Stimulated activated CD4-positive, alpha-beta T cell treated with anti-CD3 and anti-CD28 coated beads, Interleukin-2, amount 100 ng/mL, for 4 hours (primary cell): Measurements from ENCODE around the gene TBX6.
"Not testable (repeated sequence)": the region's sequence is repeated elsewhere in the genome, so short reads cannot be mapped to it uniquely, and the experiment has no call there.

Experiments
- DNase-seq: peaks from one replicate; pipeline ENCODE4 v3.0.0-alpha.2; 2020; ENCODE audit warnings: low read depth

The TBX6 gene

GRCh38 chr16:30065943-30066760 lies 25.6 kb downstream of the TBX6 start:
- no peak for DNase-seq

- DNase-seq, result peak; percentile 94
Observed at GRCh38 chr16:30065102-30065942, 26.4 kb downstream of the TBX6 start, which contains the start of gene ALDOA. ALDOA (plus strand) TSS chr16:30065760; CDS start chr16:30066898, 1,138 bp downstream.

- no peak for DNase-seq
Observed at GRCh38 chr16:30064729-30065101, 27.0 kb downstream of the TBX6 start.

- DNase-seq, result peak; percentile 60
Observed at GRCh38 chr16:30063893-30064728, 27.6 kb downstream of the TBX6 start.

- DNase-seq, result no peak
Observed at GRCh38 chr16:30063278-30063892, 28.3 kb downstream of the TBX6 start.

GRCh38 chr16:30060836-30061554 lies 30.7 kb downstream of the TBX6 start:
- no peak for DNase-seq

- no peak for DNase-seq
Observed at GRCh38 chr16:30060346-30060745, 31.4 kb downstream of the TBX6 start.

- no peak for DNase-seq
Observed at GRCh38 chr16:30054959-30055553, 36.7 kb downstream of the TBX6 start.

GRCh38 chr16:30054451-30054850 lies 37.3 kb downstream of the TBX6 start:
- no peak for DNase-seq

GRCh38 chr16:30053376-30054015 lies 38.2 kb downstream of the TBX6 start:
- DNase-seq, result no peak

GRCh38 chr16:30052671-30053372 lies 38.9 kb downstream of the TBX6 start:
- DNase-seq, result peak; percentile 85

- no peak for DNase-seq
Observed at GRCh38 chr16:30051518-30051917, 40.2 kb downstream of the TBX6 start.

- no peak for DNase-seq
Observed at GRCh38 chr16:30049871-30050270, 41.9 kb downstream of the TBX6 start.

- no peak for DNase-seq
Observed at GRCh38 chr16:30046588-30046987, 45.1 kb downstream of the TBX6 start.

GRCh38 chr16:30046178-30046577 lies 45.5 kb downstream of the TBX6 start:
- no peak for DNase-seq

GRCh38 chr16:30041841-30042240 lies 49.9 kb downstream of the TBX6 start:
- DNase-seq, result no peak

- DNase-seq, result not testable (repeated sequence)
Observed at GRCh38 chr16:30040690-30041089, 51.0 kb downstream of the TBX6 start.

GRCh38 chr16:30040221-30040620 lies 51.5 kb downstream of the TBX6 start:
- no peak for DNase-seq
